IPS-NIHi7 (cell line): ENCODE measurements around the gene RAB35.

Experiments used
- DNase-seq: peaks from one replicate; pipeline ENCODE4 v3.0.0; 2012; ENCODE audit warnings: mixed read lengths; ENCODE audit errors: extremely low spot score

RAB35 gene

DNA sequence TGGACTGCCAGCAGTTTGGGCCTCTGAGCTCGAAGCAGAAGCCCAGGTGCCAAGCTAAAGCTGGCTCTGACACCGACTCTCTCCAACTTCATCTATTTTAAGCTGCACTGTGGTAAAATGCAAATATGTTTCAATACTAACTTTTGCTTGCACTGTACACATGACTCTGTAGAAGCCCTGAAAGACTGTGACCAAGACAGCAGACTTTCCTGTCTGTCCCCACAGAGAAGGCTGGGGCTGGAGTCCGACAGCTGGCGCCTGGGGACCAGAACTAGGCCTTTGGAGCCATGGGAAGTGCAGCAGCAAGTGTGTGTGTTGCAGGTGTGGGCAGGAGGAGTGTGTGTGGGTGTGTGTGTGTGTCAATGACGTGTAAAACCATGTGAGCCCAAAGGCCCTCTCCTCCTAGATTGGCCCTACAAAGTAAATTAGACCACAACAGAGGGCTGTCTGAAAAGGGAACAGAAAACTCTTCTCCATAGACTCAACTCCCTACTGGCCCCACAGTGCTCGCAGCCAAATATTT lies 16.4 kb upstream of the RAB35 start:
- no peak for DNase-seq

DNA sequence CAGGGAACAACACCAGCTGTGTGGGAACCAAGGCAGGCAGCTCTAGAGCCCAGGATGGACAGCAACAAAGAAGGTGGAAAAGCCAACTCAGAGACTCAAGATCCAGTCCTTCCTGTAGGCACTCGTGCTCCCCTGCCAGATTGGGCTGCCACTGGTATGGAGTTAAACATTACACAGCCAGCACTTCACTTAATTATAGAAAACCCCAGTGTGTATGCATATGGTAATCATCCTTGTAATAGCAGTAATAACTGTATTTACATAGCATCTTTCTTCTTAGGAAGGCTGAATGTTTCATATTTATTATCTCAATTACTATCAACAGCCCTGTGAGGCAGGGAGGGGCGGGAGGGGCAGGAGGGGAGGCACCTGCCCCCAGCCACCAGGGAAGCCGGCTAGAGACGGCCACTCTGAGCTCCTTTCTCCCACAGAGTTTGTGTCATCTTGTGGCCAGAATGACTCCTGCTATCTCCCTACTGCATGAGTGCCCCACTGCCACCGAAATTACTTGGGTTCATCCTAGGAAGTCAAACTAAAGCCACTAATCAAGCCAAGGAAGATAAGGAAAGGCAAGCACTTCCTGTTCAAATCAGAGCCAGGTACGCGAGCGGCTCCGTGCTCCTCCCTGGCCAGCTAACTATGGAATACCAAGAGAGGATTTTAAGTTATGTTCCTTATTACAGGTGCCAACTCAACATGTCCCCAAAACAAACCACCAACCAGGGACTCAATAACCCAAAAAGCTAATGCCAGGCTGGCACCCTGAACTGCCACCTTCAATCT lies 15.7 kb upstream of the RAB35 start:
- DNase-seq = no peak

DNA sequence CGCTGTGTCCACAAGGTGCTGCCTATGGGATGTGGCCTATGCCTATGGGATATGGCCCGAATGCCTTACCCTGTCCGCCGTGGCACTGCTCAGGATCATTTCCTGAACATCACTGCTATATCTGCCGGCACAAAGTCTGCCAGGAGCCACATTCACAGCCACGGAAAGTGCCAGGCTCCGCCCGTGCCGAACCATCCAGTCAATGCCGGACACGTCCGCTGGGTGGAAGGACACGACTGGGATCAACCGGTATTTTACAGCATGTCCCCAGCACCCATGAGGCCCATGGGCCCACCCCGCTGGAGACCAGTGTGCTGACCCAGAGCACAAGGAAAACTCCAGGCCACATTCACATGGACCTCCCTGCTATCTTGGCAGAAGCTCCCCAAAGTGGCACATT lies 14.6 kb upstream of the RAB35 start:
- no peak for DNase-seq

DNA sequence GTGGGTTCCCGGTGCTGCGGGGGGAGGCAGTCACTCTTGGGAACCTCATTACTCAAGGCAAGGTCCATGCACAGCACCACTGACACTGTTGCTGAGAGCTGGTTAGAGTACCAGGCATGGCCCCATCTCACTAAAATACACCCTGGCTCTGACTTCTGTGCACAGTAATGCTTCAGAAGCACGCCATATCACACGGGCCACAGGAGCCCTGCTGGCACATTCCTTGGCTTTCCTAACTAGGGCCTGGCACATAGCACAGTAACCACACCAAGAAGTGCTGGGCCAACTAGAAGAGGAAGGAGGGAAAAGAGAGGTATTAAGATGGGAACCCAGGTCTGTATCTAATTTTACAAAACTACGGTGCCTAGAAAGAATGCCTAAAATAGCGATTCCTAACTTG lies 13.5 kb upstream of the RAB35 start:
- DNase-seq = no peak

DNA sequence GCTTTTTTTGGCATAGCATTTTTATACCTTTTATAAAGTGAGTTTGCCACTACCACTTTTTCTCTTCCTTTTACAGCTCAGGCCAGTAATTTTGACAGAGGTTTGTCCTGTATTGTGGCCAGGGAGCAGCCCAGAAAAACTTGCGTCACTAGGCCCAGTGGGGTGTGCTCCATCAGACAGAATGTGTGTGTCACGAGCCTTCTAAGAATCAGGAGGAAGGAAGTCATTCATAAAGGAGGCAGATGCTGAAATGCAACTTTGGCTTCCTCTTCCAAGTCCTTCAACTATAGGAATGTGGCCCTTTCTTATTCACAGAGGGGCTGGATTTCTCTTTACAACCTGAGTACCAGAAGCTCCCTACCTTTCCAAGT lies 10.1 kb upstream of the RAB35 start:
- no peak for DNase-seq

DNA sequence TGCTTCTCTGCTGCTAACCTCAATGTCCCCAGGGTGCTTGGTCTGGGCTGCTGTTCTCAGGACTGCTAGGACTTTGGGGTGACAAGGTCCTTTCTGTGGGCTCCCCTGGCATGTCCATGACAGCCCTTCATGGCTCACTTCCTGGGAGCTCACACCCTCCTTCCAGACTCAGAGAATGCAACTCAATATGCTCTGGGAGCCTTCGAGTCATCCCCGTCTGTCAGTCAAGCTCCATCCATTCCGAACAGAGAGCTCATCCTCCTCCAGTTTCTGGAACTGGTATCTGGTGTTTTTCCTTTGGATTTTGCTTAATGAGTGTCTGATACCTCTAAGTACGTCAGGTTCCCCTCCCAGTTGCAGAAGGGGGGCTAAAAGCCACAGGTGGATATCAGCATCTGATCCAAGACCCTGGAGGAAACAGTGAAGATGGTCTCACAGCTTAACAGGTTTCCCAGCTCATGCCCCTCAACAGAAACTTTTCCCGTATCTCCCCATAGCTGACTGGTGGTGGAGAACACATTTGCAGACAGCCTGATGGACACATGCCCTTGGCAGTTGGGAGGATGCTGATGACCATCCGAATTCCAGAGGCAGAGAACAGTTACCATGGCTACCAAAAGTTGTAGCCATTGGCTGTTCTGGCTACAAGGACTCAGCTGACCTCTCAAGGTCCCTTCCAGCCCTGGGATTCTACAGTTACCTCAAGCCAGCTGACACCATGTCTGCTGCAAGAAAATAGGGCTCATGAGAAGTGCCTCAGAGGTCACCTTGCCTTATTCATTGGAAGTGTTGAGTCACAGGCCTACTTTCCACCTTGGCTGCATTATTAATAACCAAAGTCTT lies 9.5 kb upstream of the RAB35 start:
- no peak for DNase-seq

DNA sequence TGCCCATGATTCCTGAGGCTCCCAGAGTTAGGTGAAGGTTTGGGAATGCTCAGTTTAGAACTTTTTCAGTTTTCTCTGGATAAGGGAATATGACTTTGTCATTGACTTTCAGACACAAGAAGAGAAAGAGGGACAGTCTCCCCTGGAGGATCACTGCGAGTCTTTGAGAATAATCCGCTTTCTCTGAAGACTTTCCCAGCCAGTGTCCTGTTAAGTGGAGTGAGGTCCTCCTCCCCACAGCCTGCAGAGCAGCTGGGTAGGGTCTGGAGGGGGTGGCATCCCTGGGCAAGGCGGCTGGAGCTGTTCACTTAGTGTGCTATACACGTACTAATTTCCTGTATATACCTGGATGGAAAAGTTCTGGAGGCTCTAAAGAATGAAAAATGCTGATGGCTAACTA lies 8.5 kb upstream of the RAB35 start:
- no peak for DNase-seq

DNA sequence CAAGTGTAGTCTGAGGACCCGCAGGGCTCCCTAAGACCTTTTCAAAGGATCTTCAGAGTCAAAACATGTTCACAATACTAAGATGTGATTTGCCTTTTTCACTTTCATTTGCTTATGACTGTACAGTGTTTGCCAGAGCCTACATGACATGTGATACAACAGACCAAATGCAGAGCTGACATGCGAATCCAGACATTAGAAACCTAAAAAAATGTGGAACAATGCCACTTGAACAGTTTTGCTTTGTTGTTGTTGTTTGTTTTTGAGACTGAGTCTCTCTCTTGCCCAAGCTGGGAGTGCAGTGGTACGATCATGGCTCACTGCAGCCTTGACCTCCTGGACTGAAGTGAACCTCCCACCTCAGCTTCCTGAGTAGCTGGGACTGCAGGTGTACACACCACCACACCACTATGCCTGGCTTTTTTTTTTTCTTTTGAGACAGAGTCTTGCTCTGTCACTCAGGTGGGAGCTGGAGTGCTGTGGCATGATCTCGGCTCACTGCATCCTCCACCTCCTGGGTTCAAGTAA lies 5.3 kb upstream of the RAB35 start:
- no peak for DNase-seq

DNA sequence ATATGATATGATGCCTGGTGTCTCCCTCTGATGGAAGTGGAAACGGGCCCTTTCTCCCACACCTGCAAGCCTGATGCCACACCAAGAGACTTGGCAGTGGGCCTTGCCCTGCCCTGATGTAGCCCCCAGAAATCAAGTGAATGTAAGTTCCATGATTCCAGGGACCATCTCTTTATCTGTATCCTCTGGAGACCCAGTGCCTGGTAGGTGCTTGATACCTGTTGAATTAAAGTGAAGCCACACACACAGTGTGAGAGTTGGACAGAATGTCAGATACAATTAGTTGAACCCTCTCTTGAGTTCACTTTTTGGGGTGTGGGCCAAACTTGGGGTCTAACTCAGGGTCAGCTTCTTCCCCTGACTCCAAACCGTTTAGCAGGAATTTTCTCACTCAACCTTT lies 4.8 kb upstream of the RAB35 start:
- no peak for DNase-seq

DNA sequence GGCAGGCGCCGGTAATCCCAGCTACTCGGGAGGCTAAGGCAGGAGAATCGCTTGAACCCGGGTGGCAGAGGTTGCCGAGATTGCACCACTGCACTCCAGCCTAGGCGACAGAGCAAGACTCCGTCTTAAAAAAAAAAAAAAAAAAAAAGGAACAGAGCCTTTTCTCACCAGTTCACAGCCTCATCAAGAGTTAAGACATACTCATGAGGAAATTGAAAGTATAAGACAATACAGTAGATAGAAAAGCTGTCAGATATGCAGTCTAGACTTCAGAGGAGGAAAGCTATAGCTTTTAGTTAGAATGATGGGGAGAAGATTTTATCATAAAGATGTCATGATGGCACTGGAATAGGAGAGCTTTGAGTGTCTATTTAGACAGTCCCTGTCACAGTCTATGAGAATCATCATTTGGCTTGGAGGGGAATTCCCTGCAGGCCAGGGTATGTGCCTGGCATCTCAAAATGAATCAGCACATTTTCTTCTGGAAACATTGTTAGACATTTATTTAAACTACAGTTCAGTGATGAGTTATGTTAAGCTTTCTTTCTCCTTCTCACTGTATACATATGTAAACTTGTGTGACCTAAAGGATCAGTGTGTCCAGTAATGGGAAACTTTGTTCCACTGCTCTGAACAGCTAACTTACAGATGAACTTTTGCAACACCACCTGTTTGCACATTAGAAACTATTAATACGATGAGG lies 2.9 kb upstream of the RAB35 start:
- DNase-seq = no peak

DNA sequence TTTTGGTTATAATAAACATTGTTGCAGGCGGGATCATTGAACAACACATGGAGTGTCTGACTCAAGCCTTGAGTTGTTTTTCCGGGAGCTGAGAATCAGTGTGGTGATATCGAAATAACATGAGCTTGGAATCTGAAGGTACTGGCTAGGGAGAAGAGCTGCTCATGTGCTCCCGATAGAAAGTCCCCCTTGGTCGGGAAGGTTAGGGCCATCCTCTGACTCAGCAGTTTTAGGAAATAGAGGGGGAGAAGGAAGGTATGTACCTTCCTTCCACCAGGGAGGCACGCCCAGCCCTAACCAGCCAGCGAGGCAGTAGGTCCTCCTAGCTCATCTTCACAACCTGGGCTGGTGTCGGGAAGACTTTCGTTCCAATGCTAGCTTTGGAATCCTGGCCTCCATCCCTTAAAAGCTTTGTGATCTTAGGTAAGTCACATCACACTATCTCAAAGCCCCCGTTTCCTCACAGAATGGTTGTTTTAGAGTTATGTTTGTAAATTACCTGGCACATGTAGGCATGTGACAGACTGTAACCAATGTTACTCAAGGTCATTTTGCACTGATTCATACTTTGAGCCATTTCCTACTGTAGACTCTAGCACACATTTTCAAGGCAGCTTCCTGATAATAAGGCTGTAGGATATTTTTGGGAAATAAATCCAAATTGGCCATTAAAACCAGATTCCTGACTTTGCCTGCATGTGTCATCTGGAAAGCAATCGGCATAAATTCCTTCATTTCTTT lies 1.9 kb upstream of the RAB35 start:
- peak; percentile 77 for DNase-seq

DNA sequence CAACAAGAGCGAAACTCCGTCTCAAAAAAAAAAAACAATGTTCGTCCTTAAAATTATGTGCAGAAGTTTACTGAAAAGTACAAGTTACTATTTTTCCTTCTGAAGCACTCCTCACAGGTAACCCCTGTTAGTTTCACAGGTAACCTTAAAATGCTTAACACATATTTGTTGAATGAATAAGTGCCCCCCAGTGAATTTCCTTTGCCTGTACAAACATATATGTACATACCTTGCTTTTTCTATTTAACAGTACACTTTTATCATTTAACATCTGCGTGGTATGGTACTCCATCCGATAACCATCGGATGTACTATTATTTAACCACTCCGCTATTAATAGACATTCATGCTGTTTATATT lies 1.4 kb upstream of the RAB35 start:
- no peak for DNase-seq

DNA sequence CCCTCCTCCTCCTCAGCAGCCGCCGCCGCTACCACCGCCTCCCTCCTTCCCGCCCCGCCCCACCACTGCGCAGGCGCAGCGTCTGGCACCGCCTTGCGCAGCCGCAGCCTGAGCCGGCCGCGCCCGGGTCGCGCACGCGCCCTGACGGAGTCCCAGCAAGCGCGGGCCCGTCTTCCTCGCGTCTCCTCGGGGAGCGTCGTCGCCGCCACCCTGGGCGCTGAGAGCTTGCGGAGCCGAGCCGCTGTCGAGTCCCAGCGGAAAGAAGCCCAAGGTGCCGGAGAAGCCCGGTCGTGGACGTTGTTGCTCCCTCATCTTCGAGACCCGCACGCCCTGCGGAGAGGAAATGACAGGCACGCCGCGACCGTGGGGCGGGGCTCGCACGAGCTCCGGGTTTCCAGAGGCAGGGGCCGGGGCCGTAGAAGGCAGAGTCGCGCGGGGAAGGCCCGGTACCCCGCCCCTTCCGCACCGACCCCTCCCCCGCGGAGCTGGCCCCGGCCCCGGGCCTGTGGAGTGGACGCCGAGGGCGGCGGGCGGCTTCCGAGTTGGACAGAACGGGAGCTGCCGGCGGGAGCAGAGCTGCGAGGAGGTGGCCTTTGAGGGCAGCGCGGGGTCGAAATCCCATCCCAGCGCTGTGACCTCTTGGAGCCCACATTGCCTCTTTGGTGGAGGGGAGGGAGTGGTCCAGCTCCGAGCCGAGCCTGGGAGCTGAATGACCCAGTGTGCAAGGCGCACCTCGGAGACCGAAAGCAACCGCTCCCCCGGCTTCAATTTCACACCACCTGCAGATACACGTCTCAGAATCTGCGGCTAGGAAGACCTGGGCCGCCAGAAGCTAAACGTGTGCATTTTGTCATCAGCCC lies 469 bp upstream of the RAB35 start:
- DNase-seq = peak; percentile 98

DNA sequence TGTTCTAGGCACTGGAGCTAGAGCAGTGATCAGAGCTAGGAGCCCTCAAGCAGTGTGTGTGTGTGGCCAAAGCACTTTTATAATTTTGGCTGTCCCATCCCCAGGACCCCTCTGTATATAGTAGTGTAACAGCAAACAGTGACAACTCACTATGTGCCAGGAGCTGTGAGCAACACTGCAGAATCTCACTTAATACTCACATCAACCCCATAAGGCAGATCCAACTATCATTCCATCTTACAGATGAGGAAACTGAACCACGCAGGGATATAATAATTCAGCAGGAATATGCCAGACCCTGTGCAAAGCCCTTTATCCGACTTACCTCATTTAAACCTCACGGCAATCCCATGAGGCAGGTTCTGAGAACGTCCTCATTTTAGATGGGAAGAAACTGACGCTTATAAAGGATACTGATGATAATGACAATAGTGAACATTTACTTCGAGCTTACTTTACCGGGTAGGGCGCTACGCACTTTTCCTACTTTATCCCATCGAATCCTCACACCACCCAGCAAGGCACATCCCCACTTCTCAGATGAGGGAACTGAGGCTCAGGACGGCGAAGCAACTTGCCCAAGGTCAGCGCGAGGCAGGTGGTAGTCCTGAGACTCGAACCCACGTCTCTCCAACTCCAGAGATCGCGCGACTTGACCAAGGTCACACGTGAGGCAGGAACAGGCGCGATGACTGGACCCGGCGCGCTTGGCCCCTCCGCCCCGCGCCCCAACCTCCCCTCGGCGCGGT lies 687 bp downstream of the RAB35 start:
- DNase-seq = peak; percentile 43

DNA sequence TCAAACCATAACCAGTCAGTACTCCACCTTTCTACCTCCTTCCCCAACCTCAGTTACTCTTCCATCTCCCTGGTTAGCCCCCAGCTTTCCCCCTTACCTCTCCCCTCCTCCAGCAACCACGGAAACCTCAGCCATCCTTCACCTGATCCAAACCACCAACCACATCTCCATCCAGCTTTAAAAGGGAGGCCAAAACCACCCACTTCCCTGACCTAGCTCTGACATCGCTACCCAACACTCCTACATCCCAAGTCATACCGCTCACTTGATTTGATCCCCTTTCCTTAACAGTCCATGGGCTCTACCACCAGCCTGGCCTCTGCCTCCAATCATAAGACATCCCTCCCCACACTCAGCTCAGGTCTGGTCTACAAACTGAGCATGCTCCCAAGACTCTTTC lies 1.5 kb downstream of the RAB35 start:
- DNase-seq = no peak

DNA sequence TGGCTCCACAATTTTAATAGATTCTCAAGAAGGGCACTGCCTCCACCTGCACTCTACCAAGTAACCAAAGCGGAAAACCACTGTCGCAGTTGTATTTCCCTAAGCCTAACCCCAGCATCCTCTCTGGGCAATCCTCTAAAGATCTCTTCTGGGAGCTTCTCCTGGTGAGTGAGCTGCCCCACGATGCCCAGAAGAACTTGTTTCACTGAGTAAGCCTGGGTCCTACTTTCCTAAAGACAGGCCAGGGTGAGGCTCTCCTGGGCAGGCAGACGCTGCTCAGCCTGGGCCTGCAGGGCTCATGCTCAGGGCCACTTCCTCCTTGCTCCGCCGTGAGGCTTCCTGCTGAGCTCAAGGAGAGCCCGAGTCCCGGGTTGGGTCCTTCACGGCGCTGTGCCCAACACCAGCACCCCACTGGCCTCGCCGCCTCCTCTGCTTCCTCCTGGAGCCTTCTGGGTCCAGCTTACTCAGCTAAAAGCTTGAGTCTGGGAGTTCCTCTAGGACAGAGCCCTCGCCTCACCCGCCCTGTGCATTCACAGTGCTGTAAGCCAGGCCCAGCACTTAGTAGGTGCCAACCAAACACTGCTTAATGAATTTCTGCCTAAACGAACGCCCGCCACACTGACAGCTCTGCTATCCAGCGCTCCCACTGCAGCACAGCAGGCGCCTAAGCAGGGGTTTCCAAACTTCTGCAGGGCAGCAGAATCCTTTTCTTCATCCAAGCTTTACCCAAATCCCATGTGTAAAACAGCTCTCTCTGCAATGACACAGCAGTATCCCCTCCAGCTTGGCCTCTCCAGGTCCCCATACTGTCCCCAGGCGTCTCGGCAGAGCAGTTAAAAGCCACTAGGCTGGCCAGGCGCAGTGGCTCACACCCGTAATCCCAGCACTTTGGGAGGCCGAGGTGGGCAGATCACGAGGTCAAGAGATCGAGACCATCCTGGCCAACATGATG lies 5.7 kb downstream of the RAB35 start:
- peak; percentile 35 for DNase-seq

DNA sequence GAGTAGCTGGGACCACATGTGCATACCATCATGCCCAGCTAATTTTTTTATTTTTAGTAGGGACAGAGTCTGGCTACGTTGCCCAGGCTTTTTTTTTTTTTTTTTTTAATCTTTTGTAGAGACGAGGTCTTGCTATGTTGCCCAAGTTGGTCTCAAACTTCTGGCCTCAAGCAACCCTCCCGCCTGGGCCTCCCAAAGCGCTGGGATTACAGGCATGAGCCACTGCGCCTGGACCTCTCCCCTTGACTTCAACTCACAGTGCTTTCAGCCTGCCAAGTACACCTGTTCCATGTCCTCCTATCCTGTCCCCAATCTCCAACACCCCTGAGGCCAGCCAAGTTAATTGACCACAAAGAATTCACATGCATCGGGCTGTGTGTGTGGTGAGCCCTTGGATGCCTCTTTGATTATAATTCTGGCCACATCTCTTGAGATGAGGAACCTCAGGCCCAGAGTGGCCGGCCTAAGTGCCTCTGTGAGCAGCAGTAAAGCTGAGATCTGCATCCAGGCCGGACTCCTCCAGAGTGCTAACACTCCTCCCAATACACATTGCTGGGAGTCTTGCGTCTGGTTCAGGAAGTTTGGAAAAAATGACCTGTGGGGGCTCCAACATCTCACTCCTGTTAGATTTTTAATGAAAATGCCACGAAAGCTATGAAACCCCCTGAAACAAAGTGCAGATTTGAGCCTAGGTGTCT lies 6.8 kb downstream of the RAB35 start:
- no peak for DNase-seq

DNA sequence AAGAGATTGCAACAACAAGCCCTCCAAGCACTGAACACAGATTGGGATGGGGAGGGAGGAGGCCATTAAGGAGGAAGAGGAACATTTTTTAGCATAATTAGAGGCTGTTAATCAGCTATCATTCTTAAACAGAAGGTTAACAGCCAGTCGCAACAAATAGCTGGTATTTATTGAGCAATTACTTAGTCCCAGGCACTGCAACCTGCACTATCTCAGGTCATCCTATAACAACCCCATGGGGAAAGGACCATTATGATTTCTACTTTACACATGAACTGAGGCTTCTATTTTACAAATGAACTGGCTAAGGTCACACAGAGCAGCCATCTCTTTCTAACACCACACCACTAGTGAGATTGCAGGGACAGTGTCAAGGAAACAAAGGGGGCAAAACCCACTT lies 10.4 kb downstream of the RAB35 start:
- no peak for DNase-seq
